Measurements from ENCODE around the gene PTCSC3. TPM values are rescaled to one million over a fixed set of nuclear protein-coding genes. Genes with fewer than 3 reads are reported as not detected.

The PTCSC3 gene
- total RNA-seq, 2 experiments from 2014 or later = not detected

DNA sequence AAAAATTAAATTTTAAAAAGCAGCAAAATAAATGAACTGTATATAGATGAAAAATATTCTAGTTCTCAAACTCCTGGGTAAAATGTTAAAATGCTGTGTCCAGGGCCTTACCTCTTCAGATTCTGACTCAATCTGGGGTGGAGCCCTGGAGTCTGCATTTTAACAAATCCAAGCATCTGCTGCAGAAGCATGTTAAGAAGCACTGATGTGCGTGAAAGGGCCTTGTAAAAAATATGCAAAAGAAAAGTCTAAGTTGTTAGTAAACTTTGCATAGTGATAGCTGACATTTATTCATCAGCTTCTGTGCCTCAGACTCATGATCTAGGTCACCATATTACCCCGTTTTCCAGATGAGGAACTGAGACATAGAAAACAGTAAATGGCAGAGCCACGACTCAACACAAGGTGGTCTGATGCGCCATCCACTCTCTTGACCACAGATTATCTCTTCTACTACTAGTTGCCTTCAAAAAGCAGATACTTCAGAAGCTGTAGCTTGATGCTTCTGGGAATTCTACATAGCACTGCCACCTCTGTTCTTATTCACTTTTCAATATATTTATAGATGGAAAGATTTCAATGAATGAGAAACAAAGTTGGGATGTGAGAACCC lies 28.0 kb upstream of the PTCSC3 start:
- no peak overlapping the region for H3K27ac Mint-ChIP-seq
- no peaks in the 10 kb centered on the region for H3K36me3 Mint-ChIP-seq (ENCODE audit: low read depth)
- ATAC-seq (no peak), DNase-seq (no peak)
- H3K27me3 Mint-ChIP-seq = peaks cover 9% of the 10 kb centered on the region
- ChIA-PET CTCF (interaction anchor here (3.0 kb wide), 1 partner anchor 135 kb away, joined by 12 read pairs; no protein-coding TSS in a partner anchor), POLR2A (no interaction called here)
- H3K4me3 Mint-ChIP-seq = no peak overlapping the region
- intact Hi-C loops (cut with micrococcal nuclease) = no loop called here
- no peak for TF ChIP-seq CTCF (IDR thresholded peaks at IDR 0.05)
- H3K4me1 Mint-ChIP-seq (ENCODE audit: low read depth) = no peaks in the 10 kb centered on the region
- H3K9me3 Mint-ChIP-seq = no peaks in the 10 kb centered on the region

- intact Hi-C loops (cut with micrococcal nuclease) = no loop called here
- no peak for TF ChIP-seq CTCF (IDR thresholded peaks at IDR 0.05)
- H3K4me1 Mint-ChIP-seq (ENCODE audit: low read depth) = no peaks in the 10 kb centered on the region
- ATAC-seq = no peak
- DNase-seq = no peak
- no peaks in the 10 kb centered on the region for H3K36me3 Mint-ChIP-seq (ENCODE audit: low read depth)
- no peaks in the 10 kb centered on the region for H3K9me3 Mint-ChIP-seq
- no peak overlapping the region for H3K27ac Mint-ChIP-seq
- ChIA-PET CTCF (interaction anchor here (1.4 kb wide), 1 partner anchor 175 kb away, joined by 3 read pairs; no protein-coding TSS in a partner anchor), POLR2A (no interaction called here)
- H3K27me3 Mint-ChIP-seq = peaks cover 17% of the 10 kb centered on the region
- H3K4me3 Mint-ChIP-seq = no peak overlapping the region
Measured at GRCh38 chr14:36198378-36198777, 21.9 kb upstream of the PTCSC3 start.

GRCh38 chr14:36194663-36195062 lies 18.1 kb upstream of the PTCSC3 start:
- Mint-ChIP-seq H3K27ac (no peak overlapping the region), H3K9me3 (no peaks in the 10 kb centered on the region), H3K36me3 (ENCODE audit: low read depth) (no peaks in the 10 kb centered on the region), H3K4me1 (ENCODE audit: low read depth) (no peaks in the 10 kb centered on the region), H3K27me3 (peaks cover 12% of the 10 kb centered on the region), H3K4me3 (no peak overlapping the region)
- DNase-seq (no peak), ATAC-seq (no peak)
- POLR2A ChIA-PET = no interaction called here
- intact Hi-C loops (cut with micrococcal nuclease) = no loop called here
- CTCF ChIA-PET = no interaction called here
- TF ChIP-seq CTCF (IDR thresholded peaks at IDR 0.05) = no peak

DNA sequence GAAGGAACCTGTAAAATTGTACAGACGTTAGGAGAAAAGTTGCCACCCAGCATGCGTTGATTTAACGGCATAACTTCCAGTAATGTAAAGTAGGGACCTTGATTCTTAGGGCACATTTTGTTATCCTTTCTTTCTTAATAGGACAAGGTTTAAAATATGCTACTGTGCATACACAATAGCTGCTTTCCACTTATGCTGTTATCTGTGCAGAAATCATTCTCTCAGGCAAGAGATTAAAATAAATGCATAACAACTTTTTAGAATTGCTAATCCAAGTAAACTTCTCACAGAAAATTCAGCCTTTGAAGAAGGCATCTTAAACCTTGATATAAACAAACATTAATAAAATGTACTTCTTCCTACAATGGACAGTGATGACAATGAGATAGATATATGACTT lies 16.0 kb upstream of the PTCSC3 start:
- TF ChIP-seq CTCF (IDR thresholded peaks at IDR 0.05) = no peak
- CTCF ChIA-PET = no interaction called here
- Mint-ChIP-seq H3K27me3 (peaks cover 4% of the 10 kb centered on the region), H3K27ac (no peak overlapping the region), H3K36me3 (ENCODE audit: low read depth) (no peaks in the 10 kb centered on the region), H3K4me3 (no peak overlapping the region), H3K4me1 (ENCODE audit: low read depth) (no peaks in the 10 kb centered on the region), H3K9me3 (no peaks in the 10 kb centered on the region)
- ATAC-seq (no peak), DNase-seq (no peak)
- POLR2A ChIA-PET = no interaction called here
- intact Hi-C loops (cut with micrococcal nuclease) = no loop called here

- POLR2A ChIA-PET = no interaction called here
- no peak overlapping the region for H3K4me3 Mint-ChIP-seq
- DNase-seq (no peak), ATAC-seq (no peak)
- H3K9me3 Mint-ChIP-seq = no peaks in the 10 kb centered on the region
- no peak overlapping the region for H3K27ac Mint-ChIP-seq
- TF ChIP-seq CTCF (IDR thresholded peaks at IDR 0.05) = no peak
- H3K36me3 Mint-ChIP-seq (ENCODE audit: low read depth) = no peaks in the 10 kb centered on the region
- H3K27me3 Mint-ChIP-seq = no peaks in the 10 kb centered on the region
- CTCF ChIA-PET = interaction anchor here (0.7 kb wide), 1 partner anchor 192 kb away, joined by 3 read pairs; no protein-coding TSS in a partner anchor
- intact Hi-C loops (cut with micrococcal nuclease) = no loop called here
- H3K4me1 Mint-ChIP-seq (ENCODE audit: low read depth) = no peaks in the 10 kb centered on the region
Measured at GRCh38 chr14:36183402-36183801, 6.9 kb upstream of the PTCSC3 start.

All from activated CD8-positive, alpha-beta T cell treated with anti-CD3 and anti-CD28 coated beads for 36 hours (primary cell).